ENCODE results near the gene CCDC80.
"Not testable (repeated sequence)": the region's sequence is repeated elsewhere in the genome, so short reads cannot be mapped to it uniquely, and the experiment has no call there.

Gene CCDC80

DNA sequence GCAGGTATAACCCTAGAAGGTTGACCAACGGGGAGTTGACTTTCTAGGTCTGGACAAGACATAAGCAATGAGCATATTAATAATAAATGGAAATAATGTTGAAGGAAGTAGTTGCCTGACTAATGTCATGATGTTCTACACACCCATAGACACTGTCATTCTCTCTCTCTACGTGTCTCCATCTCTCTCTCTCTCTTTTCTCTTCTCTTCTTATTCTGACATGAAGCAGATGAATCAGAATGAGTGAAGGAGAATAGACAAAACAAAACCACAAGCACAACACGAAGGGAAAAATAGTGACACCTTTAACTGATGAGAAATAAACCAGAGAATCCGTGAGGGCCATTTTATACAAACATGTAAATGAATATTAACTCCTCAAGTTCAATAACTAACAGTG lies 26.7 kb upstream of the CCDC80 start:
- DNase-seq (ENCODE audit: low spot score) (no peak), FAIRE-seq (no peak)

DNA sequence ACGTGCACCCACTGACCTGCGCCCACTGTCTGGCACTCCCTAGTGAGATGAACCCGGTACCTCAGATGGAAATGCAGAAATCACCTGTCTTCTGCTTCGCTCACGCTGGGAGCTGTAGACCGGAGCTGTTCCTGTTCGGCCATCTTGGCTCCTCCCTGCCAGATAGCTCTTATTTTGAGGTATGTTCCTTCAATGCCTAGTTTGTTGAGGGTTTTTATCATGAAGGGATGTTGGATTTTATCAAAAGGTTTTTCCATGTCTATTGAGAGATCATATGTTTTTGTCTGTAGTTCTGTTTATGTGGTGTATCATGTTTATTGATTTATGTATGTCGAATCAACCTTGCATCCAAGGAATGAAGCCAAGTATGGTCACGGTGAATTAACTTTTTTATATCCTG lies 24.1 kb upstream of the CCDC80 start:
- FAIRE-seq; DNase-seq (ENCODE audit: low spot score): not testable (repeated sequence)

DNA sequence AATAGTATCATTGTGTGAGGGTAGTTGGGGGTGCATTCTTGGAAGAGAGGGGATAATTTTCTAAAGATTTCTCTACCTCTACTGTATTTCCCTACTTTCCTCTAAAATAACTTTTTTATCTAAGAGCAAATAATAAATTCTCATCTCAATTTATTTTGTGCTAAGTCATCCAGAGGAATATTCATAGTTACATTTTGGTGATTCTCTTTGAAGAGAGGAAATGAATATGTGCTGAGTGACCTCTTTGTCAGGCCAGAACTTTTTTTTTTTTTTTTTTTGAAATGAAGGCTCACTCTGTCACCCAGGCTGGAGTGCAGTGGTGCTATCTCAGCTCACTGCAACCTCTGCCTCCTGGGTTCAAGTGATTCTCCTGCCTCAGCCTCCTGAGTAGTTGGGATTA lies 15.1 kb upstream of the CCDC80 start:
- no peak for DNase-seq (ENCODE audit: low spot score)
- no peak for FAIRE-seq

DNA sequence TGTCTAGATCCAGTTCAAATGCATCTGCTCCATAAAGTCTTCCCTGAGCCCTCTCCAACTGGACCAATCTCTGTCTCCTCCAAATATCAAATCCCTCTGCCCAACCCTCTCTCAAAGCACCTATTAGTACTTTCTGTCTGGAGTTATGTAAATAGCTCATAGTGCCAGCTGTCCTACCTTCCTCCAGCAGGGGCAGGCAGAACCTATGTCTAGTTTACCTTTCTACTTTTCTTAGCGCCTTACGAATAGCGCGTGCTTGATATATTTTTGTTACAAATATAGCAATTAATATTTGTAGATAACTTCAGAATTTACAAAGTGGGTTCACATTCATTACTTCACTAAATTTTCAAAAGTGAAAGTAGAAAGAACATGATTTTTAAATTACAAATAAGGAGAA lies 14.0 kb upstream of the CCDC80 start:
- DNase-seq (ENCODE audit: low spot score): no peak
- FAIRE-seq: no peak

DNA sequence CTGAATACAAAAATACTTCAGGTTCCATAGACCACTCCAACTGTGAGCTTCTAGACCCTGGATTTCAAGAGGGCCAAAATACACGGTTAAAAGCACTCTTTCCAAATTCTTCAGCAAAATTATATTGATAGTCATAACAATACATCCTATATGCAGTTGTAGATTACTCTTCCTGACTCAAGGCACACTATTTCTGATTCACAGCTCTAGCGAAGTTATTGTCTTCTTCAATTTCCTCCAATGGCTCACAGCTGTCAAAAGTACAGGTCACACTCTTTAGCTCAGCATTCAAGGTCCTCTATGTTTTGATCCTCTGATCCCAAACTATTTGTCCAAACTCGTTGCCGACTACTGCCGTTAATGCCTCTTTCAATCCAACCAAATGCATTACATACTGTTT lies 13.5 kb upstream of the CCDC80 start:
- peak; percentile 90 for FAIRE-seq

DNA sequence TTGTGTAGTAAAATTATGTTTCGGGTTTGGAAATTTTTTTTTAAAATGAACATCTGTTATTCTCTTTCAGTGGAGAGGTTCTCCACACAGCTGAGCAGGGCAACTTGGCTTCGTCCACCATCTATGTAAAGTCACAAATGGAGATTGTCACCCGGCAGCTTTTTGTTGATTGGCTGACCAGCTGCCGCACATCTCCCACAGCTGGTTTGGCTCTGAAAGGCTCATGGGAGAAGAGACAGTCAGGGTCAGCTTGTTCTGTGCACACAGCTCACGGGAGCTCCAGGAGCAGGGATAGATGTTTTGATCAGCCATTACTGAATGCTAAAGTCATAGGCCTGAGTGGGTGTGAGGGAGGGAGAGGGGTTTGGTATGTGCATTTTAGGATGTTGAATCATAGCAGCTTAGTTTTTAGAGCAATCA lies 12.9 kb upstream of the CCDC80 start:
- FAIRE-seq (peak; percentile 37), DNase-seq (ENCODE audit: low spot score) (peak; percentile 70)

More for the DNA sequence above, 13.5 kb upstream of the CCDC80 start:
- no peak for DNase-seq (ENCODE audit: low spot score)

DNA sequence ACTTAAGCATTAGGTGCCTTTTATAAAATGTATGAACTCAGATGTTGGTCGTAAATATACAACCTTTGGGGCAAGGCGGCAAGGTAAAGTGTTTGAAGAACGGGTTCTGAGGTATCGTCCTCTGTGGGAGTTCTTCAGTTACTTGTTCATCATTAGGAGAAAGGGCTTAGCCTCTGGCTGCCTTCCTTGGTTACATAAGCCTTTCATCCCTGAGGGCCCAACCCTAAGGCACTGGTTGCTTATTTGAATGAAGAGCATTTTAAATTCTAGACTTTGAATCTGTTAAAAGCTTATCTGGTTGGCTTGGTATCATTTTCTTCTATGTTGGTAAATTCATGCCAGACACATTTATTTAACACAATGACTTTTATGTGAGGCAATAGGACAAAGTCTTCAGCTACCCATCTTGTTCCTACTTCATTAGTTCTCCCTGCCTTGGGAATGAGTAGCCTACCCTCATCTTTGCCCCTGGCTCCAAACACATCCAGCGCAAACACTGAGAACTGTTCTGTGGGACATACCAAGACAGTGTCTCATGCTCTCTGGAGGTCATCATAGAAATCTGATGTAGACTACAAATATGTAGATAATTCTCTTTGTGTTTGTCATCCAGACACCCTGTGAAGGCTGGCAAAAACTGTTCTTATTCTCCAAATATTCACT lies 12.4 kb upstream of the CCDC80 start:
- DNase-seq (ENCODE audit: low spot score) (peak; percentile 81), FAIRE-seq (peak; percentile 17)

DNA sequence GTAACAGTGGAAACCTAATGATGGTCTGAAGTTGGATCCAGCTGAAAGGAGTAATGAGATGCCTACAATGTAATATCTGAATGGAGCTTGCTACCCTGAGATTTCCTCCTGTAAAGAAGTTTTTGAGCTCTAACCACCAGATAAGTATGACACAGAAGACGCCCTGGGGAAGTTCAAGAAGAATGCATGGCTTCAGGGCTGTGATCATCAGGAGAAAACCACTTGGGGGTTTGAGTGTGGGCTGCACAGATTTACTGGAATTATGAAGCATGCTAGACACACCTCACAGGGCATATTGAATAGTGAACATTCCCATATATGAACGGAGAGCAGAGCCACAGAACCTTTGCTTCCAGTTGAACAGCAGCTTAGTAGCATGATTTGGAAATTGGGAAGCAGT lies 10.6 kb upstream of the CCDC80 start:
- no peak for DNase-seq (ENCODE audit: low spot score)
- no peak for FAIRE-seq

DNA sequence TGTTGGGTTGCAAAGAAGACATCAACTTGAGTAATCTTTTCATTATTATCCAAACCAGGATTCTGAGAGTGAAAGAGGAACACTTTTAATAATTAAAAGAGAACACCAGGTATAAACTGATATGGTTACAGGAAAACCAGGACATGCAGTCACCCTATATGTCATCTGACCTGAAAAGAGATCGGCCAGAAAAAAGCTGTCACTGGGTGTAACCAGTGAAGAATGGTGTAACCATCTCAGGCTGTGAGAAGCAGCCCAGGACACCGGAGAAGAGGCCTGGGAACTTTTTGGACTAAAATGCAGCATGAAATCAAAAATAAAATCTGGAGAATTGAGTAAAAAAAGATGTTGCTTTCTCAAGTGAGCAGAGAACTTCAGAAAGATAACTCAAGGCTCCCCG lies 10.1 kb upstream of the CCDC80 start:
- DNase-seq (ENCODE audit: low spot score) (no peak), FAIRE-seq (no peak)

DNA sequence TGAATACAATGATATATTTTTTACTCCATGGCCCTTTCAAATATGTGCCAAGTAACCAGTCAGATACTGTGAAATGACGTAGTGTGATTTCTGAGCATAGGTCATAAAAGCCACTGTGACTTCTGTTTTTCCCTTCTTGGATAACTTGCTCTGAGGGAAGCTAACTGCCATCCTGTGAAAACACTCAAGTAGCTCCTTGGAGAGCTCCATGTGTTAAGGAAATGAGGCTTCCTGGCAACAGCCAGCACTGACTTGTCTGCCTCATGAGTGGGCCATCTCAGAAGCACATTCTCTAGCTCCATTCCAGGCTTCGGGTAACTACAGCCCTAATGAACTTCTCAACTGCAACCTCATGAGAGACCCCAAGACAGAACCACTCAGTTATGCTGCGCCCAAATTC lies 9.5 kb upstream of the CCDC80 start:
- FAIRE-seq (no peak), DNase-seq (ENCODE audit: low spot score) (no peak)

DNA sequence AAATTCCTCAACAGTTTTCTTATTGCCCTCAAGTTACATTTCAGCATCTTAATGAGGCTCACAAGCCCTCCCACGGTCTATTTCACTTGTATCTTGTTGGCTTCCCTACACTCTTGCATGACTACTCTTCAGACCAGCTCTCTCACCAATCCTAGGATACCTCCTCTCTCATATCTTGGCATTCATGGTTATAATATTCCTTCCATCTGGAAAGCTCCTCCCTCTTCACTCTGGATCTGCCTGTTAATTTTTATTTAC lies 8.5 kb upstream of the CCDC80 start:
- DNase-seq (ENCODE audit: low spot score) (no peak), FAIRE-seq (no peak)

DNA sequence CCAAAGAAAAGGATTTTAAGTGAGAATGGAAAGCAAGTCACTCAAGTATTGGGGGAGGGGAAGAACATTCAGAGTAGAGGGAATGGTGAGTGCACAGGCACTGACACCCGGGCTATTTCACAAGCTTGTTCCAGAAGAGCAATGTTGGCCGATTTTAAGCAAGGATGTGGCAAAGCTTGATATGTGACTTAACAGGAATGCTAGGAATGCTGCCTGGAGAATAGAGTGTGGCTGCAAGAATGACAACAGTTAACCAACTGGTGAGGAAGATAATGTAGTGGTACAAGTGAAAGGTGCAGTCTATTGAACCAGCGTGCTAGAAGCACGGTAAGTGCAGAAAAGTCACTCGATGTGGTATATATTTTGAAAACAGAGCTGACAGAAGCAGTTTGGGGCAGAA lies 6.2 kb upstream of the CCDC80 start:
- FAIRE-seq (peak; percentile 96), DNase-seq (ENCODE audit: low spot score) (peak; percentile 84)

DNA sequence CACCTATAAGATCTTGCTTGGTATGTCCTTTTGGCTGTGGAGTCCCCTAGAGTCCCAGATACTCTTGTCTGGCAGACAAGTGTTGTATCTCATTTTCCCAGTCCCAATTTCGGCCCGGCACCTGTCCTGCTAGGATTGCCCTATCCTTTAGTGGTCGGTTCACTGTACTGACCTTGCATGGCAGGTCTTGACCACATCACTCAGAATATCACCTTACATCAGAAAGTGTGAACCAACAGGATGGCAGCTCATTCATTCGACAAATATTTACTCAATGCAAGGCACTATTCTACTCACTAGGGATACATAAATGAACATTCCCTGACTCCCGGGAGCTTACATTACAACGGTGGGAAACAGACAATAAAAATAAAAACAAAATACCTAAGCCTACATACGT lies 5.7 kb upstream of the CCDC80 start:
- DNase-seq (ENCODE audit: low spot score) (no peak), FAIRE-seq (no peak)

DNA sequence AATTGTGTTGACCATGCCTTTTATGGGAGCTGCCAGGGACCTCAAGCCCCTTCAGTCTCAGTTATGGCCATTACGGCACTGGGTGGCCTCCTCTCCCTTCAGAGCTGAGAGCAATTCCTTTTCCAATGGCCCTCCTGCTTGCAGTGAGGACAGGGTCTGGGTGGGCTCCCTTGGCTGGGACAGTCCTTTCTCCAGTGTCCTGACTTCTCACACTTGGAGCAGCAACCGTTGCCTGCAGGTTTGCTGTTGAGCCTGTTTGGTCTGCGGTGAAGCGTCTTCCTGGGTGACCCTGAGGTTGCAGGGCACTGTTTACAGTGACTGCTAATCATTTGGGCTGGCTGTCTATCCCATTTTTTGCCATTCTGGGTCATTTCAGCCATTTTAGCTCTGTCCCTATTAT lies 3.5 kb upstream of the CCDC80 start:
- FAIRE-seq: no peak
- no peak for DNase-seq (ENCODE audit: low spot score)

DNA sequence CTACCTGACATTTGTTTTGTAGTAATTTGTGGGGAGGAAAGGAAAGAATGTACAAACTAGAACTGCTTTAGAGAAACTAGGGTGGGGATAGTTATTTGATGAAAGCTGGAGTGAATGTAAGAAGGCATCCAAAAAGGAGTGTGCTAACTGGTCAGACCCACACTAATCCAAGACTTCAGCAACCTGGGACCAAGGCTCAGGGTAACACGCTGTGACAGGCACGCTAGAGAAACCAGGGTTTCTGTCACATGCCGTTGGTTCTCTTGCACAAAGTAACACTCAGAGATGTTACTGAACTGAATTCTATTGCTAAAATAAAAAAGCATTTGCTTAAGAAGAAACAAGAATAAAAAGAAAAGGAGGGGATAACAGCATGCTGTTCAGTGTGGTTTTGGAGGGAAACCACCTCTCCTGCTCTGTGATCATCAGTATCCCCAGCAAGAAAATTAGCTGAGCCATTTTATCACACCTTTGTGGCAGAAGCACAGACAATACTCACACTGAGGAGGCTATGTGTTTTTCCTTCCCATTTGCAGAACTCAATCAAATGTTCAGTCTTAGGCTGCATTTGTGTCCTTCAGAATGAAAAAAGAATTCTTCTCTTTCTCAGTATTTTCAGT lies 2.8 kb upstream of the CCDC80 start:
- FAIRE-seq: no peak
- no peak for DNase-seq (ENCODE audit: low spot score)

DNA sequence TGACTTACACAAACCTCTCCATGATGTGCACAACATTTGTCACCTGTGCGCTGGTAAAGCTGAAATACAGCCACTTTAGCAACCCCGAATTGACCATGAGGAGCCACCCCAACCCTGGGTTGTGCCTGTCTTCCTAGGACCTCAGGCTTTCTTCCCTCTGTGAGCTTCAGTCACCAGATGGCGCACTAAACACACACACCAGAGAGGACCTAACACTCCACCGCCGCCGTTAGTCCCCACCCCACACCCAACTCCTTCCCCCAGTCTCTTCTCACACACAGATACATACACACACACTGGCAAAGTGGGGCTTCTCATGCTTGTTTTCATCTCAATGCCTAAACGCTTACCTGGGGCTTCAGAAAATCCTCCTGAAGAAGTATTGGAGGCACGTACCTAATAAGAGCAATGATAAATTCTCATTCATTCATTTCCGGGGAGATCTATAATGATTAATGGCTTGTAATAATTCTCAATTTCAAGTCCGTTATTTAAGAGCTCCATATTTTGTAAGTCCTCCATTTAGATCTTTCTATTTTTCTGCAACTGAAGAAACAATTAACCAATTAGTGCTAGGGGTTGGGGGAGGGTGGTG lies 2.1 kb upstream of the CCDC80 start:
- DNase-seq (ENCODE audit: low spot score) (peak; percentile 88), FAIRE-seq (peak; percentile 42)

DNA sequence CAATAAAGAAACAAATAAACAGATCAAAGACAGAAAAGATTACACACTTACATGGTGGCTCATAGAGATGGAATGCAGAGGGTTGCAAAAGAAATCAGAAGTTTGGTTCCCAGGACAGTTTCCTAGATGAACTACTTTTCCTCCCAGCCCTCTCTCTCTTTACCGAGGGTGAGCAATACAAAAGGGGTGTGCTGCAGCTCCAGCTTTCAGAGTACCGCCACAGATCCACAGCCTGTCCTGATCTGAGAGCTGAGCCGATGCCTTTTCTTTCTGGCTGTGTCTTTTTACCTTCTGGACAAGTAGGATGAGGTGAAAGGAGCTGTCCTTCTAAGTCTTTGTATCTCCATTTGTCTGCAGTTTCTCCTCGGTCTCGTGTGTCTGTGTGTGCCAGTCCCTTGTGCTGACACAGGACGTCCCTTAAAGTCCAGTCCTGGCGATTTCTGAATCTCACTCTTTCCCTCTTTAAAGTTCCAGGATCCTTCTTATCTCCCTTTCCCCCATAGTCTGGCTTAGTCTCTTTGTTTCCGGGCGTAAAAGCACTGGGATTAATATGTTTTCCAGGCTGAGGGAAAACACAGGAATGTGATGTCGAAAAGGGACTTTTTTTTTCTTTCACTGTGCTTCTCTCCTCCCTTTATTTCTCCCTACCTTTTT lies 540 bp downstream of the CCDC80 start:
- FAIRE-seq (no peak), DNase-seq (ENCODE audit: low spot score) (peak; percentile 54)

DNA sequence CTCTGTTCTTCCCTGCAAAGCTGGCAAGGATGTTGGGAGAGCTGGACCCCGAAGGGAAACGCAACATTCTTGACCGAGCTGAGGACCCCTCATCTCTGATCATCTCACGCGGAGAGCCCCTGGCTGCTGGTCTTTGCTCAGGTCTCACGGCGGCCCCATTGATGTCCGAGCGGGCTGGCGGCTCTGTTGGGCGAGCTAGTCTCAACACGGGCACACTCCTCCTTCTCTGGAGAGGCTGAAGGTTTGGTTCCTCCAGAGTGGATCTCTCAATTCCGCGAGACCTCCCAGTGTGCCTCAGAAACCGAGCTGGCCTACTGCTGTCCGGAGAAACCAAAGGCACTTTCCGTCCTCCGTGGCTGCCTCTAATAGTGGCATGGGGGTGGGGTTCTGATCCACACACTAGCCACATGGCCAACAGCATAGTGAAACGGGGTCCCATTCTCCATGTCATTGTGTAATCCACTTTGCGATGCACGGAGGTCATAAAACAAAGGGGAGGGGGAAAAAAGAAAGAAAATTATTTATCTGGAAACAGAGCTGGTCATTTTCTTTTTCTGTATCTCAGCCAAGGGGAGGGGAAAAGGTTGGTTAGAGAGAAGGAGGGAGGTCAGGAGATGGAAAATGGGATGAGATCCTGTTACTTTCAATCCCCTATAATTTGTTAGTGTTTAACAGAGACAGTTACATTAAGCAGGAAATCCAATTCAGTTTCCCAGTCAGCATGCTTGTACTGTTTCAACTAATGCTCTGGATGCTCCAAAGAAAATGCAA lies 1.3 kb downstream of the CCDC80 start:
- no peak for DNase-seq (ENCODE audit: low spot score)
- no peak for FAIRE-seq

DNA sequence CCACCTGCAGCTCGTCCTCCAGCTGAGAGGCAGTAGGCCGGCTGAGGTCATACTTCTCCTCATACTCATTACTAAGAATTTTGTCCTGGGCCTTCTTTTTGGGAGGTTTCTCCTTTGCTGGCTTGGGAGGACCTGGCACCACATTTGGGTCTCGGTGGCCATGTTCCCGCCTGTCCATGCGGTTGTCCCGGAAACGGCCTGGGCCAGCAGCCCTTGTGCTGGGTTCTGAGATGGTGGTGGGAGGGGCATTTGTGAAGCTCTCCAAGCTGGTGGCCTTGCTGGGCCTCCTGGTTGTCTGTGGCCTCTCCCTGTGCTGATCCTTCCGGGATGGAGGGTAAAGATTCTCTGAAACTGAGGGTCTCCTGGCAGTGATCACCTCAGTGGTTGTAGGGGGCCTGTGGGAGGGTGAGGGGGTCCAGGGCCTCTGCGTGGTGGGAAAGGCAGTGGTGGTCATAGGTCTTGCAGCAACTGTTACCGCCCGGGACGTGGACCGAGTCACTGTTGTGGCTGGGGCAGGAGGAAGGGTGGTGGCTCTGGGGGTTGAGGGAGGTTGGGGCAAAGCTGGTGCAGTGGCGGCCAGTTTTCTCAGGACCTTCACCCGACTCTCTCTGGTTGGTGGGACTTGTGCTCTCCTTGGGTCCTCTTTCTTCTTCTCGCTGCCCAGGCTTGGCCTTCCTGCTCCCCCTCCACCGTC lies 2.5 kb downstream of the CCDC80 start:
- DNase-seq (ENCODE audit: low spot score): no peak
- no peak for FAIRE-seq

DNA sequence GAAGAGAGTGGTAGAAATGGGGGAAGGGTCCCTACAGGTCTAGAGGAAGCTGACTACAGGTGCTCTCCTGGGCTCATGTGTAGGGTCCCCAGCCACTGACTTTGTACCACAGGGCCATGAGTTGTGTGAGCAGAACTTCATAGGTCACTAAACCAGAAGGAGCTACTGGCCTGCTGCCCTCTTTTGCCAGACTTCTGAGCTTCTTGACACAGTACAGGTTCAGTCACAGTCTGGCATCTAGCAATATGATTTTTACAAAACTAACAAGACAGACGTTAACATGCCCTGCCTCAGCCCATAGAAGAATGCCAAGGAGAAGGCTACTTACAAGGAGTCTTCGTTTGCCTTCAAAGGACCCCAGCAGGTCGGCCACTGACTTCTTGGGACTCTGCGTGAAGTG lies 3.2 kb downstream of the CCDC80 start:
- DNase-seq (ENCODE audit: low spot score) (no peak), FAIRE-seq (no peak)

DNA sequence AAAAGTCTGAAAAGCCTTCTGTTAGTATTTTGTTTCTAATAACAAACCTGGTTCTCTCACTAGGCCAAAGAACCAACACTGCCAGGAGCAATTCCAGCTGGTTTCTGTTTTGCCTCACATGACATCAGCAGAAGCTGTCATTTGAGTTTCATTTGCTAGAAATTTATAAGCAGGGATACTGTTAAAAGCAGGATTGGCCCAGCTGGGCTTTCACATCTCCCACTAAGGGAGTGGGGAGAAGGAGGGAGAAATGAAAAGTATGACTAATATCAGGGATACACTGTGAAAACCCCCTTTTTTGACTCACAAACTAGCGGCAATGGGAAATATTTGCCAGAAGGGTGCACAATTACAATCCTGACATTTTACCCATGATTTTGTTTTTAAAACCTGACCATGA lies 5.3 kb downstream of the CCDC80 start:
- no peak for DNase-seq (ENCODE audit: low spot score)
- no peak for FAIRE-seq

Data from urothelium cell line (cell line).